Measurements from ENCODE around the gene EFNA5.

DNA sequence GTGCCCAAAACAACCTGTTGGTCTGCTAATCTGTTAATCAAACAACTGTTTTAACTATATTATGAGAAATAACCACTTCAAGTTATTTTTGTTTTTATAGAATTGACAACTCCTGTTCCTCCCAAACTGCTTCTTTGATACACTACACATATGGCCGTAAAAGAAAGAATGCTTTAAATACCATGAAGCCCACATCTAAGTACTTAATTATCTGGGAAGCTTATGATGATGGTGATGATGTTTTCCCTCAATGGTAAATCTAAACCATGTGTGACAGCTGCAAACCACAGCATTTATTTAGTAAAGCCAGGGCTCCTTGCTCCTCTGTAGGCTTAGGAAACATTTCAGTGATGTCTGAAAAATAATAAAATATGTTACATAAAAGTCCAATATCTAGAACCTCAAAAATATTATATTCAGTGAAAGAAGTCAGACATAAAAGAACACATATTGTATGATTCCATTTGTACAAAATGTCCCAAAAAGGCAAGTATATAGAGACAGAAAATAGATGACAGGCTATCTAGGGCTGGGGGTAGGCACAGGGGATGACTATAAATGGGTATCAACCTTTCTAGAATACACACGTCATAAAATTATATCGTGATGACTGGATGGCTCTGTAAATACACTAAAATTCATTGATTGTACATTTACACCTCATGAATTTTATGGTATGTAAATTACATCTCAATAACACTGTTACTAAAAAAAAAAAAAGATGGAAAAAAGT, 154.1 kb downstream of the EFNA5 start:
- peak; percentile 58; the same call in 1 of the 2 replicates for TF ChIP-seq POLR2AphosphoS5 (IDR thresholded peaks at IDR 0.05; ENCODE audit: borderline replicate concordance, low read depth, low read length)
- TF ChIP-seq EZH2 (IDR thresholded peaks at IDR 0.05), result no peak
- no peak for TF ChIP-seq FOXP2 (optimal IDR thresholded peaks at IDR 0.05; ENCODE audit: control extremely low read depth, extremely low read length, insufficient read depth)

All from SK-N-MC (cell line).